Uterus (tissue), 2 donors: ENCODE measurements around the gene CADM2.

Experiments used
- CTCF ChIP-seq, 4 experiments: fragments of 200-600 bp in 2 of 4; fragments of 450-650 bp in 2 of 4; sonication (generic) in 2 of 4; IDR thresholded peaks; one replicate each; pipeline ENCODE4 v1.5.1; 2016 to 2019; ENCODE audit warnings: antibody characterized with exemption in 4 of 4, mild to moderate bottlenecking in 2 of 4, moderate library complexity in 1 of 4
- POLR2A ChIP-seq, 2 donors: fragments of 450-650 bp; IDR thresholded peaks; one replicate each; pipeline ENCODE4 v1.6.1; 2016; ENCODE audit warnings: antibody characterized with exemption in 2 of 2, mild to moderate bottlenecking in 1 of 2, moderate library complexity in 1 of 2

GRCh38 chr3:85930718-85931117 is 971.9 kb downstream of the CADM2 start:
- TF ChIP-seq POLR2A (IDR thresholded peaks at IDR 0.05) (no peak), CTCF (IDR thresholded peaks at IDR 0.05) (no peak)
